C4-2B (cell line): Measurements from ENCODE around the gene NEO1.

Experiments used
- H3K27ac ChIP-seq: fragments of 450-650 bp; 2 replicates; pipeline ENCODE4 v1.5.1; 2017
- ZFX ChIP-seq: fragments of 450-650 bp; IDR thresholded peaks from 2 replicates; pipeline ENCODE4 v1.6.1; 2017
- TF ChIP-seq, protein P1 (sequence below): fragments of 450-650 bp; conservative IDR thresholded peaks from 2 replicates; pipeline ENCODE4 v1.5.1; 2017; ENCODE audit warnings: mild to moderate bottlenecking

NEO1 gene

DNA sequence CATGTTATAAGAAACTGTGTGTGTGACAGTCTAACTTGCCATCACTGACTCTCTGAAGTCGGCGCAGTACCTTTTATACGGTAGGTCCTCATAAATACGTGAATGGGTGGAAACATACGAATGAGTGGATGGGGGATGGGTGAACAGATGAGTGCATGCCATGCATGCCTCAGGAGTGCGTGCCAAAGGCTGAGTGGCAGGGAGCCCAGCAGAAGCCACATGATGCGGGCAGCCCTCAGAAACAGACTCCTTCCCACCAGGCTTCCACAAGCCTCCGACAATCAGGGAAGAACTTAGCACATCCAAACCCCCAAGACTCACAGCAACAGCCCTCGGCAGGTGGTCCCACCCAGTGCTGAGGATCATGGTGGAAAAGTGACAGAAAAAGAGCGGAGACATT is 299.8 kb downstream of the NEO1 start:
- no peak for TF ChIP-seq ZFX
- TF ChIP-seq, protein P1, sequence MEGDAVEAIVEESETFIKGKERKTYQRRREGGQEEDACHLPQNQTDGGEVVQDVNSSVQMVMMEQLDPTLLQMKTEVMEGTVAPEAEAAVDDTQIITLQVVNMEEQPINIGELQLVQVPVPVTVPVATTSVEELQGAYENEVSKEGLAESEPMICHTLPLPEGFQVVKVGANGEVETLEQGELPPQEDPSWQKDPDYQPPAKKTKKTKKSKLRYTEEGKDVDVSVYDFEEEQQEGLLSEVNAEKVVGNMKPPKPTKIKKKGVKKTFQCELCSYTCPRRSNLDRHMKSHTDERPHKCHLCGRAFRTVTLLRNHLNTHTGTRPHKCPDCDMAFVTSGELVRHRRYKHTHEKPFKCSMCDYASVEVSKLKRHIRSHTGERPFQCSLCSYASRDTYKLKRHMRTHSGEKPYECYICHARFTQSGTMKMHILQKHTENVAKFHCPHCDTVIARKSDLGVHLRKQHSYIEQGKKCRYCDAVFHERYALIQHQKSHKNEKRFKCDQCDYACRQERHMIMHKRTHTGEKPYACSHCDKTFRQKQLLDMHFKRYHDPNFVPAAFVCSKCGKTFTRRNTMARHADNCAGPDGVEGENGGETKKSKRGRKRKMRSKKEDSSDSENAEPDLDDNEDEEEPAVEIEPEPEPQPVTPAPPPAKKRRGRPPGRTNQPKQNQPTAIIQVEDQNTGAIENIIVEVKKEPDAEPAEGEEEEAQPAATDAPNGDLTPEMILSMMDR, result no peak
- no peak overlapping the region for H3K27ac ChIP-seq

GRCh38 chr15:73353734-73354133 is 301.5 kb downstream of the NEO1 start:
- no peak overlapping the region for H3K27ac ChIP-seq
- TF ChIP-seq, protein P1, result no peak

DNA sequence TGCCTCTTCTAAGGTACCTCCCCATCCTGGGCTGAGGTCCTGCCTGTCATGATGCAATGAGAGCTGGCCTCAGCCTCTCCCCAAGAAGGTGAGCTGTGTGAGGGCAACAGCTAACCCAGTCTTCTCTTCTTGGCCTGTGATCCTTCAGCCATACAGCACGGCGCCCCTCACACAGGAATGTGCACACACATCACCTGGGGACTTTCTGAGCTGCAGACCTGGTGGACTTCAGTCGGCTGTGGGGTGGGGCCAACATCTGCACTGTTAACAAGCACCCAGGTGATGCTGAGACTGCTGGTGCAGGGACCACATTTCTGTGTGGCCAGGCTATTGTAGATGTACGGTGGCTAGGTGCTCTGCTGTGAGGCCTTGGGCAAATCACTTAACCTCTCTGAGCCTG is 302.0 kb downstream of the NEO1 start:
- TF ChIP-seq, protein P1, result no peak
- TF ChIP-seq ZFX, result no peak

More for the DNA sequence above, 302.0 kb downstream of the NEO1 start:
- no peak overlapping the region for H3K27ac ChIP-seq
